Small intestine (tissue), 7 donors: ENCODE measurements around the gene VEPH1. TPM values are rescaled to one million over a fixed set of nuclear protein-coding genes. Genes with fewer than 3 reads are reported as not detected.

ENCODE experiments used
- DNase-seq, 2 donors: peaks; one replicate each; pipeline versions ENCODE4 v3.0.0 to v3.0.0-alpha.2; 2013
- FAIRE-seq: peaks from 2 replicates; lab custom pipeline; 2012; peaks lifted over from hg19 to GRCh38; lab: Jason Lieb, UNC
- H3K27ac ChIP-seq, 3 donors: one replicate each; pipeline ENCODE4 v1.5.1; 2013; ENCODE audit warnings: low read length in 2 of 3, mild to moderate bottlenecking in 2 of 3, control low read depth in 1 of 3, inconsistent platforms in 1 of 3, low read depth in 1 of 3, moderate library complexity in 1 of 3
- H3K27me3 ChIP-seq, 3 donors: one replicate each; pipeline ENCODE4 v1.6.1; 2013; ENCODE audit warnings: low read length in 3 of 3, inconsistent platforms in 1 of 3; ENCODE audit not compliant: control insufficient read depth in 3 of 3, insufficient read depth in 3 of 3
- H3K36me3 ChIP-seq, 3 donors: one replicate each; pipeline ENCODE4 v1.6.1; 2013; ENCODE audit warnings: low read length in 3 of 3, inconsistent platforms in 1 of 3, low read depth in 1 of 3, mild to moderate bottlenecking in 1 of 3, moderate library complexity in 1 of 3; ENCODE audit not compliant: control insufficient read depth in 3 of 3, insufficient read depth in 2 of 3
- H3K4me1 ChIP-seq, 3 donors: one replicate each; pipeline ENCODE4 v1.6.1; 2013; ENCODE audit warnings: low read length in 2 of 3, inconsistent platforms in 1 of 3, low read depth in 1 of 3, mild to moderate bottlenecking in 1 of 3, moderate library complexity in 1 of 3; ENCODE audit not compliant: control insufficient read depth in 3 of 3, insufficient read depth in 2 of 3
- H3K4me3 ChIP-seq, 3 donors: one replicate each; pipeline ENCODE4 v1.5.1; 2013; ENCODE audit warnings: low read length in 3 of 3, control low read depth in 1 of 3, inconsistent platforms in 1 of 3, low read depth in 1 of 3, mild to moderate bottlenecking in 1 of 3, moderate library complexity in 1 of 3
- H3K9me3 ChIP-seq, 2 donors: one replicate each; pipeline ENCODE4 v1.6.1; 2013; ENCODE audit warnings: low read depth in 1 of 2, low read length in 1 of 2; ENCODE audit not compliant: control insufficient read depth in 2 of 2, insufficient read depth in 1 of 2
- WGBS, 3 donors: extraction: QIAGEN DNeasy Blood & Tissue Kit; methylation state at CpG; one replicate each; pipeline ENCODE4 v1.1.7; 2013; 5-methylcytosine and 5-hydroxymethylcytosine counted together
- polyA plus RNA-seq, 4 donors: library from polyadenylated mRNA; stranded (reverse) in 3 of 4; unstranded in 1 of 4; fragments of 200-250 nt in 3 of 4; fragments of 120-200 nt in 1 of 4; gene quantifications; one replicate each; pipeline versions ENCODE4 v1.2.1 to v1.2.3, GENCODE V29; 2013
- donor health status: healthy with polysubstance abuse.
- donor health status: control.
- donor health status: control.
- donor health status: Bipolar disorder and iron deficiency.
- donor health status: healthy.

VEPH1 gene
- polyA plus RNA-seq, 4 donors = 0.04 to 0.18 TPM; not detected in 2

DNA sequence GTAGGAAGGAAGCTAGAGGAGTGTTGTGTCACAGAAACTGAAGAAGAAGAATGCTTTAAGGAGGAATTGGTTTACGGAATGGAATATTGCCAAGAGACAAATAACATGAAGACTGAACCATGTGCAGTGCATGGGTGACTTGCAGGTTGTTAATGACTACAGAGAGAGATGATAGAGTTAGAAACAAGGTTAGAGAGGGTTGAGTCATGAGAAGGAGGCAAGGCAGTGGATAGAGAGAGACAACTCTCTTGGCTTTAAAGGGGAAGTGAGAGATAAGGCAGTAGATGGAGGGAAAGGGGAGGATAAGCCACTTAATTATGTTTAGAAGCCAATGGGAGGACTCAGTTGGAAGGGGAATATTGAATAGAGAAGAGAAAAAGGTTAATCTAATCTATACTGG, 224.0 kb downstream of the VEPH1 start:
- no peak for FAIRE-seq
- 74 to 94% (median 92%) methylated on average over 1 of the region's 1 CpG for WGBS, 3 donors

DNA sequence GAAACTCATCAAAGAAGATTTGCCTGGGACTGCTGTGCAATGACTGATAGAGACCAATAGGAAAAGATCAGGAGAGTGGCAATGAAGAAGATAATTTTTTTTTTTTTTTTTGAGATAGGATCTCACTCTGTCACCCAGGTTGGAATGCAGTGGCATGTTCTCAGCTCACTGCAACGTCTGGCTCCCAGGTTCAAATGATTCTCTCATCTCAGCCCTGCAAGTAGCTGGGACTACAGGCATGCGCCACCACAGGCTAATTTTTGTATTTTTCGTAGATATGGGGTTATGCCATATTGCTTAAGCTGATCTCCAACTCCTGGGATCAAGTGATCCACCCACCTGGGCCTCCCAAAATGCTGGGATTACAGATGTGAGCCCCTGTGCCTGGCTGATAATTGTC, 226.4 kb downstream of the VEPH1 start:
- H3K27ac ChIP-seq = no peak overlapping the region
- no peaks in the 10 kb centered on the region for H3K9me3 ChIP-seq
- no peak overlapping the region for H3K4me3 ChIP-seq
- H3K4me1 ChIP-seq = no peaks in the 10 kb centered on the region
- H3K27me3 ChIP-seq = no peaks in the 10 kb centered on the region
- FAIRE-seq = no peak
- WGBS, 3 donors = 65 to 83% (median 81%) methylated on average over 3 of the region's 3 CpGs
- no peaks in the 10 kb centered on the region for H3K36me3 ChIP-seq
- DNase-seq = no peak

More for the DNA sequence above, 224.0 kb downstream of the VEPH1 start:
- H3K9me3 ChIP-seq = no peaks in the 10 kb centered on the region
- no peaks in the 10 kb centered on the region for H3K36me3 ChIP-seq
- H3K4me3 ChIP-seq = no peak overlapping the region
- no peak for DNase-seq
- H3K27me3 ChIP-seq = no peaks in the 10 kb centered on the region
- no peaks in the 10 kb centered on the region for H3K4me1 ChIP-seq
- H3K27ac ChIP-seq = no peak overlapping the region

DNA sequence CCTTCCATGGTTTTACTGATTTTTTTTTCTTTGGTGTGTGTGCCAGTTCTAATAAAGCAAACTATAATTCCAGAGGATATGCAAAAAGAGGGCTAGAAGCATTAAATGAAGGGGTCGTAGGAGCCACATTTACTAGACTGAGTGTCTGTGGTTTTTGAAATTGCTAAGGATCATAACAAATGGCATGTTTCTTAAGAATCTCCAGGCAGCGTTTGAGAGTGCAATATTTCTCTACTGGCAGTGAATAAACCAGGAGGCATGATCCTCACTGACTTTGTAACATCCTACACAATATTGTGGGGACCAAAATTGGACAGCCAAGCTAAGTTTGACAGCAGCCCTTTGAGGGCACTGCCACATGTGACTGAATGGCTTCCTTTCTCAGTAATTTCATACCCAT, 227.4 kb downstream of the VEPH1 start:
- Histone ChIP-seq H3K36me3 (no peaks in the 10 kb centered on the region), H3K27me3 (no peaks in the 10 kb centered on the region), H3K4me1 (no peaks in the 10 kb centered on the region), H3K27ac (no peak overlapping the region), H3K4me3 (no peak overlapping the region), H3K9me3 (no peaks in the 10 kb centered on the region)
- no peak for DNase-seq
- WGBS, 3 donors = 59 to 84% (median 66%) methylated on average over 2 of the region's 2 CpGs
- no peak for FAIRE-seq

DNA sequence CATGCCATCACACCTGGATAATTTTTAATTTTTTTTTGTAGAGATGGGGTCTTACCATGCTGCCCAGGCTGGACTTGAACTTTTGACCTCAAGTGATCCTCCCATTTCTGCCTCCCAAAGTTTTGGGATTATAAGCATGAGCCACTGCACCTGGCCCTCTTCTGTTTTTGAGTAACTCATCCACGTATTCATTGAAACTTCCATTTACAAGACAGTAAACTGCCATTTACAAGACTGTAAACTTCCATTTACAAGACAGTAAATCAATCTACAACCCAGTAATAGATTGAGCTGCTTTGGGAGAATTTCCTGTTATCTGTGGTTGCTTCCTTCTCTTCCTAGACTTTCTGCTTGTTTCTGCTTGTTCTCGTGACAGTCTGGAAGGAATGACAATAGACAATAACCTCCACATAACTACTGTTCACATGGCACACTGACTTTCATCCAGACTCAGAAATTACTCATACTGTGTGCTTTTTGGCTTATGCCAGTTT, 228.5 kb downstream of the VEPH1 start:
- DNase-seq (no peak), FAIRE-seq (no peak)
- Histone ChIP-seq H3K27ac (no peak overlapping the region), H3K9me3 (no peaks in the 10 kb centered on the region), H3K27me3 (no peaks in the 10 kb centered on the region), H3K4me1 (no peaks in the 10 kb centered on the region), H3K36me3 (no peaks in the 10 kb centered on the region), H3K4me3 (no peak overlapping the region)
- 60 to 64% (median 63%) methylated on average over 2 of the region's 2 CpGs for WGBS, 3 donors

DNA sequence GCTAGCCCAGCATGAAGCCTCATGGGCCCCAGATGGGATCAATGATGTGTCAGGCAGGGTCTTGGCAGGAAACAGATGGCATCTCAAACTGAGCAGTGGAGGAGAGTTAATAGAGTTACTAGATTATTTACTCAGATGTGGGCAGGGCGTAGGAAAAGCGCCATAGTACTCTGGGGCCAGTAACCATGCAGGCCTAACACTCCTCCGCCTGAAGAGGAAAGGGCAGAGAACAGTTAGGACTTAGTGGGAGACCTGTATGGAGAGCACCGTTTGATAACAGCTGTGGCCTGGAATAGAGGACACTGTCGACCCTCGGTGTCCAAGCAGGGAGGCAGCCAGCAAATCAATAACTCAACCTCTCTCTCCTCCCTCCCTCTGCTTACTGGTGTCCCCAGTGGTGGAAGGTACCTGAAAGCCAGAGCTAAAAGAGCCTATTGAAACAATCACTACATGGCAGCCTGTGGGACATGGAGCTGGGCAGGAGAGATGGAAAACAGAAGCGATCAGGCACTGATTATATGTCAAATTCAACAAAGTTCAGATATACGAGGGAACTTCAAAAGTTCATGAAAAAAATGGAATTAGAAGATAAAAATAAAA, 231.8 kb downstream of the VEPH1 start:
- no peaks in the 10 kb centered on the region for H3K27me3 ChIP-seq
- H3K27ac ChIP-seq = no peak overlapping the region
- WGBS, 3 donors = 79 to 84% (median 80%) methylated on average over 8 of the region's 8 CpGs
- DNase-seq (no peak), FAIRE-seq (no peak)
- no peak overlapping the region for H3K4me3 ChIP-seq
- H3K4me1 ChIP-seq = no peaks in the 10 kb centered on the region
- H3K9me3 ChIP-seq = no peaks in the 10 kb centered on the region
- no peaks in the 10 kb centered on the region for H3K36me3 ChIP-seq

DNA sequence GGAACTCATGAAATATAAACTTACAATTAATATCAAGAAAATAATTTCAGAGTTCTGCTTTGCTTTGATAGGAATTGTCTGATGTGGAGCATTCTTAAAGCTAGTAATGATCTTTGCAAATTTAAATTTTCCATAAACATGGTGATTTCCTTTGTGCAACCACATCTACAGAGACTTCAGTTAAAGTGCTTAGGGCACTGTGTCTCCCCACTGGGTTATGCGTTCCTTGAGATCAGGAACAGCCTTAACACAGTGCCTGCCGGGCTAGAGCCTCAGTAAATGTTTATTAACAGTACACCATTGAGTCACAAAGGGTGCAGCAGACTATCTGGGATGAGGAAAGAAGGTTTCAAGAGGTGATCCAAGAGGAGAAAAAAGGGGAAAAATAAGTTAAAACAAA, 235.2 kb downstream of the VEPH1 start:
- Histone ChIP-seq H3K27ac (no peak overlapping the region), H3K36me3 (no peaks in the 10 kb centered on the region), H3K27me3 (no peaks in the 10 kb centered on the region), H3K4me3 (no peak overlapping the region), H3K9me3 (no peaks in the 10 kb centered on the region), H3K4me1 (no peaks in the 10 kb centered on the region)
- FAIRE-seq (no peak), DNase-seq (no peak)
- WGBS, 3 donors = 79 to 90% (median 82%) methylated on average over 2 of the region's 2 CpGs

DNA sequence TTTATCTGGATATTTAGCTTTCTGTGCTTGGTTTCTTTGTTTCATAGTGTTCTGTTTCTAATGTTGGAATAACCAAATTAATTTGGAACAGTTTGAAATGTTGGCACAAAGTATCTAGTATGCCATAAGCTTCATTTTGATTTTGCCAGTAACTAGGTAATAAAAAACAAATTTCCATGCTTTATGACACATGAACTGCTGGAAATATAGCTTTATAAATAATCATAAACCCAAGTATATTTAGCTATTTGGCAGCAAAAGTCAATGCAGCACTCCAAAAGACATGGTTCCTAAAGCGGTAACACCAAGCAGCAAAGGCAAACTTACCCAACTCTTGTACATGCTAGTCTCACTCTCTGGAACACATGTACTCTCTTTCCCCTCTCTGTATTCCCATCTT, 237.3 kb downstream of the VEPH1 start:
- no peak overlapping the region for H3K4me3 ChIP-seq
- DNase-seq (no peak), FAIRE-seq (no peak)
- H3K9me3 ChIP-seq = no peaks in the 10 kb centered on the region
- 94 to 100% (median 100%) methylated on average over 1 of the region's 1 CpG for WGBS, 3 donors
- no peaks in the 10 kb centered on the region for H3K27me3 ChIP-seq
- no peak overlapping the region for H3K27ac ChIP-seq
- H3K36me3 ChIP-seq = no peaks in the 10 kb centered on the region
- no peaks in the 10 kb centered on the region for H3K4me1 ChIP-seq

DNA sequence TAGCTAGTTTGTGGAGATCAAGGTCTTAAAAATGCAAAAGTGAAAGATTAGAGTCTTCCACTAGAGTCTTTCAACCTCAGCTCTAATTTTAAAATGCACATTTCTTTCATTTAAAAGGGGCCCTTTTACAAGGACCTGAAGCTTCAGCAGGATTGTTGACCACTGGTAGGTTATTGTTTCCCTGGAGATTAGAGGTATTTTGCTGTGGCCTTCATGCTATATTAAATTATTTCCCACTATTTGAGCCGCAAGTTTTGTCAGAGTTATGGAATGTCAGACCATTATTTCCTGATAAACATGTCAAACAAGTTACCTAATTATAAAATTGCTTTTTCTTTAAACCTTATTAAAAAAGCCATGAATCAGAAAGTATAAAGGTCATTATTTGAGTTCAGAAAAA, 240.2 kb downstream of the VEPH1 start:
- H3K36me3 ChIP-seq = no peaks in the 10 kb centered on the region
- DNase-seq (no peak), FAIRE-seq (no peak)
- 79 to 83% (median 83%) methylated on average over 1 of the region's 1 CpG for WGBS, 3 donors
- H3K4me3 ChIP-seq = no peak overlapping the region
- H3K27ac ChIP-seq = no peak overlapping the region
- no peaks in the 10 kb centered on the region for H3K9me3 ChIP-seq
- H3K4me1 ChIP-seq = no peaks in the 10 kb centered on the region
- no peaks in the 10 kb centered on the region for H3K27me3 ChIP-seq

DNA sequence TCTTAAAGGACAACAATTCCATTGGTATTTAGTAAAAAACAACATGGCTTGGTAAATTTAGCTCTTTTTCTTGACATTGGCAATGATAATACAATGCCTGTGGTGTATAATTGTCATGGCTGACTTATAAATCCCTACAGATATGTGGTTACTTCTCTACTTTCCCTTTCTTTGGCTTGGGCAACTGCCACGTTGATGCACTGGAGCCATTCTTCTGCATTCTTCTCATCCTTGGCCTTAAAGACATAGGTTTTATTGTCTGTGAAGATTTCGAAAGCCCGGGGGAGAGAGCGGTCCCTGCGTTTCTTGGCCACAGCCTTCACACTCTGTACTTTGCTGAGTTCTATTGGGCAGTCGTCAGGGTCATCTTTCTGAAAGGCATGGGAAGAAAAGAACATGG, 242.2 kb downstream of the VEPH1 start:
- no peak for FAIRE-seq
- DNase-seq = no peak
- no peaks in the 10 kb centered on the region for H3K36me3 ChIP-seq
- no peak overlapping the region for H3K27ac ChIP-seq
- no peaks in the 10 kb centered on the region for H3K9me3 ChIP-seq
- H3K4me1 ChIP-seq = no peaks in the 10 kb centered on the region
- no peaks in the 10 kb centered on the region for H3K27me3 ChIP-seq
- no peak overlapping the region for H3K4me3 ChIP-seq
- 85 to 91% (median 90%) methylated on average over 6 of the region's 6 CpGs for WGBS, 3 donors
